Uterus (tissue), 4 donors: ENCODE data around the gene IPPK. TPM values are rescaled to one million over a fixed set of nuclear protein-coding genes. Genes with fewer than 3 reads are reported as not detected.
A peak's percentile ranks its signal among the peaks of the same experiment; 100 is the strongest.

Experiments used
- DNase-seq, 2 donors: peaks; one replicate each; pipeline ENCODE4 v3.0.0-alpha.2; 2019 to 2020
- H3K27ac ChIP-seq, 2 donors: fragments of 200-600 bp; sonication (generic); 1 replicate in 1 of 2; 2 replicates in 1 of 2; pipeline ENCODE4 v1.5.1; 2016 to 2018
- H3K27me3 ChIP-seq, 2 donors: fragments of 200-600 bp; sonication (generic); one replicate each; pipeline ENCODE4 v1.5.1; 2018 to 2019; ENCODE audit warnings: control low read depth in 1 of 2
- H3K36me3 ChIP-seq, 2 donors: fragments of 200-600 bp; sonication (generic); one replicate each; pipeline ENCODE4 v1.5.1; 2019; ENCODE audit warnings: control low read depth in 1 of 2
- H3K4me1 ChIP-seq, 2 donors: fragments of 200-600 bp; sonication (generic); one replicate each; pipeline ENCODE4 v1.5.1; 2018 to 2019; ENCODE audit warnings: control low read depth in 1 of 2
- H3K4me3 ChIP-seq, 2 donors: fragments of 200-600 bp; sonication (generic); 1 replicate in 1 of 2; 2 replicates in 1 of 2; pipeline ENCODE4 v1.5.1; 2018 to 2019; ENCODE audit warnings: mild to moderate bottlenecking in 1 of 2
- H3K9me3 ChIP-seq, 2 donors: fragments of 200-600 bp; sonication (generic); one replicate each; pipeline ENCODE4 v1.5.1; 2019; ENCODE audit warnings: control low read depth in 1 of 2
- CTCF ChIP-seq, 4 experiments: fragments of 200-600 bp in 2 of 4; fragments of 450-650 bp in 2 of 4; sonication (generic) in 2 of 4; IDR thresholded peaks; one replicate each; pipeline ENCODE4 v1.5.1; 2016 to 2019; ENCODE audit warnings: antibody characterized with exemption in 4 of 4, mild to moderate bottlenecking in 2 of 4, moderate library complexity in 1 of 4
- POLR2A ChIP-seq, 2 donors: fragments of 450-650 bp; IDR thresholded peaks; one replicate each; pipeline ENCODE4 v1.6.1; 2016; ENCODE audit warnings: antibody characterized with exemption in 2 of 2, mild to moderate bottlenecking in 1 of 2, moderate library complexity in 1 of 2
- intact Hi-C: fragments of 100-400 bp; cut with DNase I; formaldehyde crosslinking; loops from one replicate; pipeline ENCODE4 v1.15.1; 2023; ENCODE audit warnings: low total_unique reads
- total RNA-seq, 4 donors: library from RNA; depleted of rRNA in 3 of 4; stranded (reverse); fragments of >200 nt in 3 of 4; gene quantifications; one replicate each; pipeline versions ENCODE4 v1.1.0 to v1.2.4, GENCODE V29; 2014 to 2023
- donor health status: DM: yes; HTN: yes; CAD: no.

IPPK gene
- total RNA-seq, 4 donors from 2014 or later, result 5.9 to 13.1 (median 8.5) TPM

- no peak overlapping the region for H3K4me3 ChIP-seq
- no peak for TF ChIP-seq CTCF (IDR thresholded peaks at IDR 0.05)
- no peak for TF ChIP-seq POLR2A (IDR thresholded peaks at IDR 0.05)
- peaks cover 0 to 5% of the 10 kb centered on the region in 2 donors for H3K4me1 ChIP-seq
- H3K36me3 ChIP-seq, result no peaks in the 10 kb centered on the region
- peak overlapping the region; percentile 51 to 60 for H3K27ac ChIP-seq
- peak in 1 of 2 donors; percentile 13 for DNase-seq
- intact Hi-C loops, result no loop called here
- H3K27me3 ChIP-seq, result no peaks in the 10 kb centered on the region
- no peaks in the 10 kb centered on the region for H3K9me3 ChIP-seq
These were observed 27.9 kb downstream of the IPPK start for GRCh38 chr9:92642041-92642451.

- Histone ChIP-seq H3K4me3 (no peak overlapping the region), H3K36me3 (no peaks in the 10 kb centered on the region)
These were observed 28.7 kb downstream of the IPPK start for GRCh38 chr9:92641092-92641809.

GRCh38 chr9:92640398-92641091 is 29.4 kb downstream of the IPPK start:
- Histone ChIP-seq H3K4me1 (peaks cover 0 to 5% of the 10 kb centered on the region in 2 donors), H3K9me3 (no peaks in the 10 kb centered on the region), H3K4me3 (no peak overlapping the region), H3K36me3 (no peaks in the 10 kb centered on the region), H3K27ac (peak overlapping the region; percentile 51 to 60), H3K27me3 (no peaks in the 10 kb centered on the region)
- no peak for TF ChIP-seq CTCF (IDR thresholded peaks at IDR 0.05)
- no peak for TF ChIP-seq POLR2A (IDR thresholded peaks at IDR 0.05)
- intact Hi-C loops, result no loop called here
- DNase-seq, result peak in 1 of 2 donors; percentile 16

More at GRCh38 chr9:92641092-92641809, 28.7 kb downstream of the IPPK start:
- Histone ChIP-seq H3K9me3 (no peaks in the 10 kb centered on the region), H3K27ac (peak overlapping the region; percentile 51 to 60), H3K4me1 (peaks cover 0 to 5% of the 10 kb centered on the region in 2 donors), H3K27me3 (no peaks in the 10 kb centered on the region)
- peak in 1 of 2 donors; percentile 16 for DNase-seq
- intact Hi-C loops, result no loop called here
- TF ChIP-seq POLR2A (IDR thresholded peaks at IDR 0.05) (no peak), CTCF (IDR thresholded peaks at IDR 0.05) (no peak)

GRCh38 chr9:92639791-92640271 is 30.1 kb downstream of the IPPK start:
- TF ChIP-seq CTCF (IDR thresholded peaks at IDR 0.05) (no peak), POLR2A (IDR thresholded peaks at IDR 0.05) (no peak)
- Histone ChIP-seq H3K27me3 (no peaks in the 10 kb centered on the region), H3K9me3 (no peaks in the 10 kb centered on the region), H3K4me3 (no peak overlapping the region), H3K27ac (no peak overlapping the region), H3K4me1 (peaks cover 0 to 5% of the 10 kb centered on the region in 2 donors), H3K36me3 (no peaks in the 10 kb centered on the region)
- intact Hi-C loops, result loop anchor here (5.0 kb wide), 2 partner anchors 303 to 503 kb away; no protein-coding TSS in a partner anchor
- DNase-seq, result peak in 1 of 2 donors; percentile 11

GRCh38 chr9:92639124-92639523 is 30.8 kb downstream of the IPPK start:
- no peaks in the 10 kb centered on the region for H3K36me3 ChIP-seq

More at GRCh38 chr9:92639124-92639523, 30.8 kb downstream of the IPPK start:
- no peak for TF ChIP-seq POLR2A (IDR thresholded peaks at IDR 0.05)
- no peak for TF ChIP-seq CTCF (IDR thresholded peaks at IDR 0.05)
- no peak overlapping the region for H3K27ac ChIP-seq
- H3K4me3 ChIP-seq, result no peak overlapping the region
- no peak for DNase-seq
- H3K9me3 ChIP-seq, result no peaks in the 10 kb centered on the region
- H3K27me3 ChIP-seq, result no peaks in the 10 kb centered on the region
- H3K4me1 ChIP-seq, result peaks cover 0 to 5% of the 10 kb centered on the region in 2 donors
- intact Hi-C loops, result loop anchor here (5.0 kb wide), 2 partner anchors 302 to 502 kb away; no protein-coding TSS in a partner anchor
